GM19035 (cell line): Measurements from ENCODE around the gene ASL.
"Not testable (repeated sequence)": the region's sequence is repeated elsewhere in the genome, so short reads cannot be mapped to it uniquely, and the experiment has no call there.

Experiments used
- ATAC-seq: cut with Tn5 transposase; IDR thresholded peaks from one replicate; pipeline ENCODE4 v1.9.1; 2021; ENCODE audit not compliant: unreplicated experiment

ASL gene

DNA sequence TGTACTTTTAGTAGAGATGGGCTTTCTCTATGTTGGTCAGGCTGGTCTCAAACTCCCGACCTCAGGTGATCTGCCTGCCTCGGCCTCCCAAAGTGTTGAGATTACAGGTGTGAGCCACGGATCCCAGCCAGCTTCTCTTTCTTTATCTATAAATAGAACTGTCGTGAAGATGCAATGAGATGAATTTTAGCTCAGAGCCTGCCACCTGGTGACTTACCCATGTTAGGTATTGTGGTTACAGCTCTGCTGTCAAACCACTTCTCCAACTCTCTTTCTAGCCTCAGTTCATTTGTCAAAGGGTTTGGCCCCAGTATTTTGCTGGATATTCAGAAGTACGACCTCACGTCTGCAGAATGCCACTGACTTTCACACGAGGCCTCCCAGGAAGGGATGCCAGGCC, 3.4 kb upstream of the ASL start:
- not testable (repeated sequence) for ATAC-seq

DNA sequence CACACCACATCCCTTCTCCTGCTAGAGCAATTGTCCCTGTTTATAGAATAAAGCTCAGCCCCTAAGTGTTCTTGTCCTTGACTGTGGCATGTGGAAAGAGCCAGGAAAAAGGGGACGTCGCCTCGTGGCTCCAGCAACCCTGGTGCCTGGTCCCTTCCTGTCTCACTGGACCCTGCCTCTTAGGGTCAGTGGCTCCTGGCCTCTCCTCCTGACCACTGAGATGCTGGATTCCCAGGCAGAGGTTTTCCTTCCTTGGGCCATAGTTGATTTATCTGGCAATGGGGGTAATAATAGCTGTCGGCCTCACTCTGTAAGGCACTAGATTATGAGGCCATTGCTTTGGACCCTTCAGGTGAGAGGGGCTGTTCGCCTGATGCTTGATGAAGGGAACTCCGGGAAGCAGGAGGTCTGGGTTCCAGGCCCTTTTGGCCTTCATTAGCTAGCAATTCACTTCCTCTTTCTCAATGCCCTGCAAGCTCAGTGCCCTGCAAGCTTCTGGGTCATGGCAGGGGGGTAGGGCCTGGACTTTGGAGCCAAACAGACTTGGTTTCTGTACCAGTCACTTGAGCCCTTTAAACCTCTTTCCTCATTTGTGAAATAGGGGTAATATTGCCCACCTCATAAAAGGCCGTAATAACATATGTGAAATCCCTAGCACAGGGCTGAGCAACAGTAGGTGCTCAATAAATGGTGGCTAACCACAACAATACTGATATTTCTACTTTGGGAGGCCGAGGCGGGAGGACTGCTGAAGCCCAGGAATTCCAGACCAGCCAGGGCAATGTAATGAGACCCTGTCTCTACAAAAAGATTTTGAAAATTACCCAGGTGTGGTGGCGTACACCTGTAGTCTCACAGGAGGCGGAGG, 1.1 kb downstream of the ASL start:
- ATAC-seq: no peak

DNA sequence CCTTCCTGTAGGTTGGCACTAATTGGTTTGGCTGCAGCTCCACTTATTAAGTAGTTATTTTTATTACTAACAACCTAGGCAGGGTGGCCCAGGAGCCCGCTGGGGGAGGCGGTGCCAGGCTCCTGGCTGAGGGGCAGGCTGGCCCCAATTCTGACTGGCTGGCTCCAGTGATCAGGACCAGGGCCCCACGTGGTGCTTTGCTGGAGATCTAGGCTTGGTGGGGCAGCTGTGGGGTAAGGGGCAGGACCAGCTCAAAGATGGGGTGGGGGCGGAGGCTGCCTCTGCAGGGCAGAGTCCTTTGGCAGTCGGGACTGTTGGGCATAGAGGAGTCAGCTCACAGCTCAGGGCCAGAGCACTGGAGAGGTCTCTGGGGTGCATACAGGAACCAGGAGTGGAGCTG, 2.4 kb downstream of the ASL start:
- ATAC-seq: no peak

DNA sequence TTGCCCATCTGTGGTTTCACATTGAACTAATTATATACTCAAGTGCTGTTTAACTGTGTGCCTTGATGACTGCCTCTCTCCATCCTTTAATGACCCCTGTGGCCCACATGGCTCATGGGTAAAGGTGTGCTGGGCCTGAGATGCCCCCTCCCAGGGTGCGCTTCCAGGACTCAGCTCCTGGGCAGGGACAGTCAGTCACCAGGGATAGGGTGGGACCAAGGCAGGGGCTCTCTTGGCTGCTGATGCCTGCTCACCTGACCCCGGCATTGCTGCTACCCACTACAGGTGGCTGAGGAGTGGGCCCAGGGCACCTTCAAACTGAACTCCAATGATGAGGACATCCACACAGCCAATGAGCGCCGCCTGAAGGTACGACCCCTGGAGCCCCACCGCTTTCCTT, 6.5 kb downstream of the ASL start:
- no peak for ATAC-seq

DNA sequence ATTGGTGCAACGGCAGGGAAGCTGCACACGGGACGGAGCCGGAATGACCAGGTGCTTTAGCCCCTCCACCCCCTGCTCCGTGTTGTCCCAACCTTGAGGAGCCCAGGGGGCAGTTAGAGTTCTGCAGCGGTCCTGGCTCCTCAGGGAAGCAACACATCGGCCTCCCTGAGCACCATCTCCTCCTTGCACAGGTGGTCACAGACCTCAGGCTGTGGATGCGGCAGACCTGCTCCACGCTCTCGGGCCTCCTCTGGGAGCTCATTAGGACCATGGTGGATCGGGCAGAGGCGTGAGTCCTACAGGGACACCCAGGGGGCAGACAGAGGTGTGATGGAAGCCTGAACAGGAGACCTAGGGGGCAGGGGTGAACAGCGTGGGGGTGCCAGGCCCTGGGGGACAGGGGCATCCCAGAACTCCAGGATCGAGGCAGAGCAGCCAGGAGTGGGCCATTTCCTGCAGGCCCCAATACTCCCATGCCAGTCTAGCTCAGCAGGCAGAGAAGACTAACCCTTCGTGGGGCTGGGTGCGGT, 7.3 kb downstream of the ASL start:
- no peak for ATAC-seq

DNA sequence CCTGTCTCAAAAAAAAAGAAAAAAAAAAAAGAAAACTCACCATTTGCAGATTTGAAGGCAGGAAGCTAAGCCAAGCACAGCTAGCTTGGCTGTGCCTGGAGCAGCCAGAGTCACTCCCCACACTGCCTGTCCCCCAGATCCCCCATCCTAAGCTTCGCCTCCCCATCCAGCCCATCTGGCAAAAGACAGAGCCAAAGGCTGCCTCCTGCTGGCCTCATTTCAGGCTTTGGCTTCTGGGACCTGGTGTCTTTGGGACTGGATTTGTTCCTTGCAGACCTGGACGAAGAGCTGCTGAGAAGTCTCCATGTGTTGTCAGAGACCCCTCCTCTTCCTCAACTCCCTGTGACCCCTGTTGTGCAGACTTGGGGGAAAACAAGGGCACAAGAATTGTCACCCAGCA, 8.1 kb downstream of the ASL start:
- no peak for ATAC-seq

DNA sequence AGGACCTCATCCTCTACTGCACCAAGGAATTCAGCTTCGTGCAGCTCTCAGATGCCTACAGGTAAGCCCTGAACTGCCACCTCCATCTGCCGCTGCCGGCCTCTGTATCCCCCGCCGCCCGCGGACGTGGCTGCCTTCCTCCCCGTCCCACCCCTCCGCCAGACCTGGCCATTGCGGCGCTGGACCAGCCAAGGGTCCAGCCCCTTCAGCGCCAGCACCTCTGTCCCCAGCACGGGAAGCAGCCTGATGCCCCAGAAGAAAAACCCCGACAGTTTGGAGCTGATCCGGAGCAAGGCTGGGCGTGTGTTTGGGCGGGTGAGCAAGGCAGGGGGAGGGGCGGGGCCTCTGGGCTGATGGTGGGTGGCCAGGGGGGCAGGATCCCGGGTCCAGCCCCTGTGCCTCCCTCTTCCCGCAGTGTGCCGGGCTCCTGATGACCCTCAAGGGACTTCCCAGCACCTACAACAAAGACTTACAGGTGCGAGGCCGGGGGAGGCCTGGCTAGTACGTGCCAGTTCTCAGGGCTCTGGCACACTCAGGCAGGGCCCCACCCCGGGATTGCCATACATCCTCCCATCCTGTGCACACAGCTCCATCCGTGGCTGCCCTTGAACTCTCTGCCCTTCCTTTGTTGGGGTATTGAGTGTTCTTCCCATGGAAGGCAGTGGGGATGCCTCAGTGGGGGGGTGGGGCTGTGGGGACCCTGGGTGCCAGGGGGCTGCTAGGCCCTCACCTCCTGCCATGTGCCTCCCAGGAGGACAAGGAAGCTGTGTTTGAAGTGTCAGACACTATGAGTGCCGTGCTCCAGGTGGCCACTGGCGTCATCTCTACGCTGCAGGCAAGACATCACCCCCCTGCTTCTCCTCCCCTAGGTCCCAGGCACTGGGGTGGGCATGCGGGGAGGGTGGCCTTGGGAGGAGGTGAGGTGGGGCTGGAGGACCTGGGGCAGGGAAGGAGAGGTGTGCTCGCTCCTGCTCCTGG, 13.5 kb downstream of the ASL start:
- ATAC-seq: no peak

DNA sequence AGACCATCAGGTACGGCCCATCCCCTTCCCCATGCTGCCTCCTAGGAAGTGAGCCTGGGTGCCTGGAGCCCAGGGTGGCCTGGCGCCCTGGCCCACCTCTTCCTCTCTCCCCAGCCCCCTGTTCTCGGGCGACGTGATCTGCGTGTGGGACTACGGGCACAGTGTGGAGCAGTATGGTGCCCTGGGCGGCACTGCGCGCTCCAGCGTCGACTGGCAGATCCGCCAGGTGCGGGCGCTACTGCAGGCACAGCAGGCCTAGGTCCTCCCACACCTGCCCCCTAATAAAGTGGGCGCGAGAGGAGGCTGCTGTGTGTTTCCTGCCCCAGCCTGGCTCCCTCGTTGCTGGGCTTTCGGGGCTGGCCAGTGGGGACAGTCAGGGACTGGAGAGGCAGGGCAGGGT, 17.0 kb downstream of the ASL start:
- ATAC-seq: no peak

DNA sequence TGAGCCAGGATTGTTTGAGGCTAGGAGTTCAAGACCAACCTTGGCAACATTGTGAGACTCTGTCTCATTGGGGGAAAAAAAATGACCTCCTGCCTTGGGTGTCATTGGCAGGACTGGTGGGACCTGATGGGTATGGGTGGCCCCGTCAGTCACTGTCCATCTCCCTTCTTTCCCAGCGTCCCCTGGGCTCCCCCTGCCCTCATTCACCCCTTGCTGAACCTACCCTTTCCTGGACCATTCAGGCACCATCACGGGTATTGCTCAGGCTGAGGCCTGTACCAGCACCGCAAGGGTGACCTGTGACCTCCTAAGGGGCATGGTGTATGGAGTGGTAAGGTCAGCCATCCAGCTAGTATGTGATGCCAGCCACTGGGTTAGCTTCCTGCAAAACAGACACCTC, 19.4 kb downstream of the ASL start:
- ATAC-seq: no peak

DNA sequence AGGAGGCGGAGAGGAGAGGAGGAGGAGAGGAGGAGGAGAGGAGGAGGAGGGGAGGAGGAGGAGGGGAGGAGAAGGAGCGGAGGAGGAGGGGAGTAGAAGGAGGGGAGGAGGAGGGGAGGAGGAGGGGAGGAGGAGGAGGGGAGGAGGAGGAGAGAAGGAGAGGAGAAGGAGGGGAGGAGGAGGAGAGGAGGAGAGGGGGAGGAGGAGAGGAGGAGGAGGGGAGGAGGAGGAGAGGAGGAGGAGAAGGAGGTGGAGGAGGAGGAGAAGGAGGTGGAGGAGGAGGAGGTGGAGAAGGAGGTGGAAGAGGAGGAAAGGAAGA, 23.6 kb downstream of the ASL start:
- no peak for ATAC-seq

DNA sequence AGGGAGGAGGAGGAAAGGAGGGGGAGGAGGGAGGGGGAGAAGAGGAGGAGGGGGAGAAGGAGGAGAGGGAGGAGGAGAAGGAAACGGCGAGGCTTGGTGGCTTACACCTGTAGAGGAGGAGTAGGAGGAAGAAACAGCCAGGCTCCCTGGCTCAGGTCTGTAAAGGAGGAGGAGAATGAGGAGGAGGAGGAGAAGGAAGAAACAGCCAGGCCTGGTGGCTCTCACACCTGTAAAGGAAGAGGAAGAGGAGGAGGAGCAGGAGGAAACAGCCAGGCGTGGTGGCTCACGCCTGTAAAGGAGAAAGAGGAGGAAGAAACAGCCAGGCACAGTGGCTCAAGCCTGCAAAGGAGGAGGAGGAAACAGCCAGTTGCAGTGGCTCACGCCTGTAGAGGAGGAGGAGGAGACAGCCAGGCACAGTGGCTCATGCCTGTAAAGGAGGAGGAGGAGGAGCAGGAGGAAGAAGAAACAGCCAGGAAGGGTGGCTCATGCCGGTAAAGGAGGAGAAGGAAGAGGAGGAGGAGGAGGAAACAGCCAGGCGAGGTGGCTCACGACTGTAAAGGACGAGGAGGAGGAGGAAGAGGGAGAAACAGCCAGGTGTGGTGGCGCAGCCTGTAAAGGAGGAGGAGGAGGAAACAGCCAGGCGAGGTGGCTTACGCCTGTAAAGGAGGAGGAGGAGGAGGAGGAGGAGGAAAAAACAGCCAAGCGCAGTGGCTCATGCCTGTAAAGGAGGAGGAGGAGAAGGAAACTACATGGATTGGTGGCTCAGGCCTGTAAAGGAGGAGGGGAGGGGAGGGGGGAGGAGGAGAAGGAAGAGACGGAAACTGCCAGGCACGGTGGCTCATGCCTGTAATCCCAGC, 24.2 kb downstream of the ASL start:
- ATAC-seq: no peak

DNA sequence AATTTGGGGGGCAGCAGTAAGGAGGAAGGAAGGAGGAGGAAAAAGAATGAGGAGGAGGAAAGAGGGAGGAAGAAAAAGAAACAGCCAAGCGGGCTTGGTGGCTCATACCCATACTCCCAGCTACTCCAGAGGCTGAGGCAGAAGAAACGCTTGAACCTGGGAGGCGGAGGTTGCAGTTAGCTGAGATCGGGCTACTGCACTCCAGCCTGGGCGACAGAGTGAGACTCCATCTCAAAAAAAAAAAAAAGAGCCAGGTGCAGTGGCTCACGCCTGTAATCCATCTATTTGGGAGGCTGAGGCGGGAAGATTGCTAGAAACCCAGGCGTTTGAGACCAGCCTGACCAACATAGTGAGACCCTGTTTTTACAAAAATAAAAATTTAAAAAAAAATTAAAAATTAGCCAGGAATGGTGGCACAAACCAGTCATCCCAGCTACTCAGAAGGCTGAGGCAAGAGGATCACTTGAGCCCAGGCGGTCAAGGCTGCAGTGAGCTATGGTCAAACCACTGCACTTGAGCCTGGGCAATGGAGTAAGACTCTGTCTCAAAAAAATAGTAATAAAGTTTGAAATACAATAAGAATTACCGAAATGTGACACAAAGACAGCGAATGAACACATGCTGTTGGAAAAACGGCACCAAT, 24.9 kb downstream of the ASL start:
- ATAC-seq: no peak

DNA sequence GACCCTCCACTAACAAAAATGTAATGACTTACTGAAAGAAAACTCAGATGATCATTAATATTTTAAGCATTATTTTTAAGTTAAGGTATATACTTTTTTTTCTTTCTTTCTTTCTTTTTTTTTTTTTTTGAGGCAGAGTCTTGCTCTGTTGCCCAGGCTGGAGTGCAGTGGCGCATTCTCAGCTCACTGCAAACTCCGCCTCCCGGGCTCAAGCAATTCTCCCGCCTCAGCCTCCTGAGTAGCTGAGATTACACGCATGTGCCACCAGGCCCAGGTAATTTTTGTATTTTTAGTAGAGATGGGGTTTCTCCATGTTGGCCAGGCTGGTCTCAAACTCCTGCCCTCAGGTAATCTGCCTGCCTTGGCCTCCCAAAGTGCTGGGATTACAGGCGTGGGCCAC, 26.5 kb downstream of the ASL start:
- not testable (repeated sequence) for ATAC-seq

DNA sequence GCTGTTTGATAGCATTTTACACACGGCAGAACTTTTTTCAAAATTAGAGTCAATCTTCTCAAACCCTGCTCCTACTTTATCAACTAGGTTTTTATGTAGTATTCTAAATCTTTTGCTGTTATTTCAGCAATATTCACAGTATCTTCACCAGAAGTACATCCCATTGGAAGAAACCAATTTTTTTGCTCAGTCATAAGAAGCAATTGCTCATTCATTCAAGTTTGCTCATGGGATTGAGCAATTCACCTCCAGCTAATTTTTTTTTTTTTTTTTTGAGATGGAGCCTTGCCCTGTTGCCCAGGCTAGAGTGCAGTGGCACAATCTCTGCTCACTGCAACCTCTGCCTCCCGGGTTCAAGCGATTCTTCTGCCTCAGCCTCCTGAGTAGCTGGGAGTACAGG, 28.4 kb downstream of the ASL start:
- not testable (repeated sequence) for ATAC-seq

DNA sequence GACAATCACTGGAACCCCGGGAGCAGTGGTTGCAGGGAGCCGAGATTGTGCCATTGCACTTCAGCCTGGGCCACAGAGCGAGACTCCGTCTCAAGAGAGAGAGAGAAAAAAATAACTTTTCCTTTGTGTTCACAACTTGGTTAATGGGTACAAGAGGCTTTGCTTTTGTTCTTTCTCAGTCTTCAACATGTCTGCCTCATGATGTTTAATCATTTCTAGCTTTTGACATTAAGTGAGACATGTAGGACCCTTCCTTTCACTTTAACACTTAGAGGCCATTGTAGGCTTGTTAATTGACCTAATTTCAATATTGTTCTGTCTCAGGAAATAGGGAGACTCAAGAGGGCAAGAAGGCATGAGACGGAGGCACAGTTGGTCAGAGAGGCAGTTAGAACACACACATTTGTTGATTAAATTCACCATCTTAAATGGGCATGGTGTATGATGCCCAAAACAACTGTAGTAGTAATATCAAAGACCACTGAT, 29.7 kb downstream of the ASL start:
- no peak for ATAC-seq

DNA sequence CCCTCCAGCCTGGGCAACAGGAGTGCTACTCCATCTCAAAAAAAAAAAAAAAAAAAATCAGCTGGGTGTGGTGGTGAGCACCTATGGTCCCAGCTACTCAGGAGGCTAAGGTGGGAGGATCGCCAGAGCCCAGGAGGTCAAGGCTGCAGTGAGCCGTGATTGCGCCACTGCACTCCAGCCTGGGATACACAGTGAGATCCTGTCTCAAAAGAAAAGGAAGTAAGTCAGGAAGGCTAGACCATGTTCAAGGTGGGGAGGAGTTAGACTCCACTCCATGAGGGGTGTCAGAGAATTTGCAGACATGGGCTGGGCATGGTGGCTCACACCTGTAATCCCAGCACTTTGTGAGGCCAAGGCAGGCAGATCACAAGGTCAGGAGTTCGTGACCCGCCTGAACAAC, 32.8 kb downstream of the ASL start:
- not testable (repeated sequence) for ATAC-seq

DNA sequence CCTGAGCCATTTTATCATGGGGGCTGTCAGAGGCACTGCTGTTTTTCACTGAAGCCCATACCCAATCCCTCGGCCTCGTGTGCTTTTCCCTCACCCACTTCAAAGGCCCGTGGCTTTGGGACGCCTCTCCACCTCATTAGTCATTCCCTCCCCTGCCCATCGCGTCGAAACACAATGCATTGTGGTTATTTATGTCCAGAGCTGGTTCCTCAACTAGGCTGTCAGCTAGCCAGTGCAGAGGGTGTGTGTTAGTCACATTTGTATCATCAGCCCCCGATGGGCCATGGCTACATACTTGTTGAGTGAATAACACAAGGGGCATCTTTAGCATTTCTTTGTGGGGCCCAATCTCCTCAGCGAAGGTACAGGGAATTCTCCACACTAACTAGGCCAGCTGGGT, 35.2 kb downstream of the ASL start:
- ATAC-seq: no peak

DNA sequence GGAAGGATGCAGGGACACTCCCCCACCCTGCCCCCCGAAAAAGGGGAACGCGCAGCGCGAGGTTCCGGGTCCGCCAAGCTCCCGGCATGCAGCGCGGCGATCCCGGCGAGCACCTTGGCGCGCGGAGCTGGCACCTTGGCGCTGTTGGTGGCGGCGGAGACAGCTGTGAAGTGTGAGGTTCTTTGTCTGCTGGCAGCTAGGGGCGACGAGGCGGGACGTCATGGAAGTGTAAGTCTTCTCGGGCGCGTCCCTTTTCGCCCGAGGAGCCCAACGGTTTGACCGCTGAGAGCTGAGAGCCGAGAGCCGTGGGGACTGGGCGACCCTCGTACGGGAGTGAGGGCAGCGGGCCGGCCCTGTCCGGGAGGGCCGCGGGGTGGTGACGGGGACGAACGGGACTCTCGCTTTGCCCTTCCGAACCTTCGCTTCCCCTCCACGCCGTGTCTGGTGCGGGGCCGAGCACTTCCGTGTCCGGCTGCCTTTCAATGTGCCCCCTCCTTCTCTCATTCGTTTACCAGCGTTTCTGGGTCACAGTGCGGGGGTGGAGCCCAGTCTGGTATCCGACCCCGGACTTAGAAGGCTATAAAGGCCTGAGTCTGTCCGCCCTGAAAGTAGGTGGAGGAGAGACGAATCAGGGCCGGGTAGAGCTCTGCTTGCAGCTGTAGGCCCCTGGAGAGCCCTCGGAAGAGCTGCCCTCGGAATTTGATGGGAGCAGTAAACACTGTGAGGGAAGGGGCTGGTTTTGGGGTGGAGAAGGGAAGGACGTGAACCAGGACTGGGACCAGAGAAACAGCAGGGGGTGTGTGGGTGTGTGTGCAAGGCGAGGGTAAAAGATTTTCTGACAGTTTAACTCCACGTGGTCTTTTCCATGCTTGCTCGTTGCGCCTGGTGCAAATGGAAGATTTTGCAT, 39.4 kb downstream of the ASL start, which contains the start of gene CRCP:
Gene CRCP, plus strand, starts transcription at position 105 of the 907 bp plus-strand sequence. Its CDS starts 116 bp downstream, at position 221.
- peak; percentile 84 for ATAC-seq
